Gastrocnemius medialis (tissue), 4 donors: Measurements from ENCODE around the gene CCT8L2.
"Not testable (repeated sequence)": the region's sequence is repeated elsewhere in the genome, so short reads cannot be mapped to it uniquely, and the experiment has no call there.

Source experiments
- POLR2A ChIP-seq, 2 donors: fragments of 450-650 bp; IDR thresholded peaks; one replicate each; pipeline ENCODE4 v1.6.1; 2017; ENCODE audit warnings: antibody characterized with exemption in 2 of 2, mild to moderate bottlenecking in 2 of 2, moderate library complexity in 2 of 2
- TF ChIP-seq, protein P1 (sequence below), 5 experiments: fragments of 450-650 bp in 3 of 5; fragments of 200-600 bp in 2 of 5; sonication (generic) in 2 of 5; IDR thresholded peaks in 4 of 5; conservative IDR thresholded peaks in 1 of 5; 1 replicate in 4 of 5; 2 replicates in 1 of 5; pipeline ENCODE4 v1.5.1; 2016 to 2019; ENCODE audit warnings: antibody characterized with exemption in 5 of 5, mild to moderate bottlenecking in 3 of 5, moderate library complexity in 3 of 5

DNA sequence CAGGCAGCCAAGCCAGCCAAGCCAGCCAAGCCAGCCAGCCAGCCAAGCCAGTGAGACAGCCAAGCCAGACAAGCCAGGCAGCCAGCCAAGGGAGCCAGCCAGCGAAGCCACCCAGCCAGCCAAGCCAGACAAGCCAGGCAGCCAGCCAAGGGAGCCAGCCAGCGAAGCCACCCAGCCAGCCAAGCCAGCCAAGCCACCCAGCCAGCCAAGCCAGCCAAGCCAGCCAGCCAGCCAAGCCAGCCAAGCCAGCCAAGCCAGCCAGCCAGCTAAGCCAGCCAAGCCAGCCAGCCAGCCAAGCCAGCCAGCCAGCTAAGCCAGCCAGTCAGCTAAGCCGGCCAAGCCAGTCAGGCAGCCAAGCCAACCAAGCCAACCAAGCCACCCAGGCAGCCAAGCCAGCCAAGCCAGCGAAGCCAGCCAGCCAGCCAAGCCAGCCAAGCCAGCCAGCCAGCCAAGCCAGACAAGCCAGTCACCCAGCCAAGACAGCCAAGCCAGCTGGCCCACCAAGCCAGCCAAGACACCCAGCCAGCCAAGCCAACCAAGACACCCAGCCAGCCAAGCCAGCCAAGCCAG lies 34.1 kb downstream of the CCT8L2 start:
- not testable (repeated sequence) for TF ChIP-seq POLR2A (IDR thresholded peaks at IDR 0.05)
- TF ChIP-seq, protein P1, sequence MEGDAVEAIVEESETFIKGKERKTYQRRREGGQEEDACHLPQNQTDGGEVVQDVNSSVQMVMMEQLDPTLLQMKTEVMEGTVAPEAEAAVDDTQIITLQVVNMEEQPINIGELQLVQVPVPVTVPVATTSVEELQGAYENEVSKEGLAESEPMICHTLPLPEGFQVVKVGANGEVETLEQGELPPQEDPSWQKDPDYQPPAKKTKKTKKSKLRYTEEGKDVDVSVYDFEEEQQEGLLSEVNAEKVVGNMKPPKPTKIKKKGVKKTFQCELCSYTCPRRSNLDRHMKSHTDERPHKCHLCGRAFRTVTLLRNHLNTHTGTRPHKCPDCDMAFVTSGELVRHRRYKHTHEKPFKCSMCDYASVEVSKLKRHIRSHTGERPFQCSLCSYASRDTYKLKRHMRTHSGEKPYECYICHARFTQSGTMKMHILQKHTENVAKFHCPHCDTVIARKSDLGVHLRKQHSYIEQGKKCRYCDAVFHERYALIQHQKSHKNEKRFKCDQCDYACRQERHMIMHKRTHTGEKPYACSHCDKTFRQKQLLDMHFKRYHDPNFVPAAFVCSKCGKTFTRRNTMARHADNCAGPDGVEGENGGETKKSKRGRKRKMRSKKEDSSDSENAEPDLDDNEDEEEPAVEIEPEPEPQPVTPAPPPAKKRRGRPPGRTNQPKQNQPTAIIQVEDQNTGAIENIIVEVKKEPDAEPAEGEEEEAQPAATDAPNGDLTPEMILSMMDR (IDR thresholded peaks at IDR 0.05 in 4 of 5, conservative IDR thresholded peaks at IDR 0.05 in 1 of 5), result not testable (repeated sequence)
